NOMO-1 (cell line): ENCODE measurements around the gene TCF12.

Source experiments
- DNase-seq, 2 experiments: peaks; one replicate each; lab custom pipeline; 2025; ENCODE audit not compliant: unreplicated experiment in 2 of 2; lab: John Stamatoyannopoulos, UW

The TCF12 gene

DNA sequence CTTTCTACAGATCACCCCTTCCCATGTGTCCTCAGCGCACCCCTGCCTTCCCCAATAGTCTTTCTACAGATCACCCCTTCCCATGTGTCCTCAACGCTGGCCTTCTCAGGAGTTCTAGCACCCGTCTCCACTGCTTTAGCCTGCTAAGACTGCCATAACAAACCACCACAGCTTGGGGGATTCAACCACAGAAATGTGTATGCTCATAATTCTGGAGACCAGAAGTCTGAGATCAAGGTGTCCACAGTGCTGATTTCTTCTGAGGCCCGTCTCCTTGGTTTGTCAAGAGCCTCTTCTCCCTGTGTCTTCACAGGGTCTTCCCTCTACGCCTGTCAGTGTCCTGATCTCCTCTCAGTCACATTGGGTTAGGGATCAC is 389.7 kb downstream of the TCF12 start:
- DNase-seq = no peak

DNA sequence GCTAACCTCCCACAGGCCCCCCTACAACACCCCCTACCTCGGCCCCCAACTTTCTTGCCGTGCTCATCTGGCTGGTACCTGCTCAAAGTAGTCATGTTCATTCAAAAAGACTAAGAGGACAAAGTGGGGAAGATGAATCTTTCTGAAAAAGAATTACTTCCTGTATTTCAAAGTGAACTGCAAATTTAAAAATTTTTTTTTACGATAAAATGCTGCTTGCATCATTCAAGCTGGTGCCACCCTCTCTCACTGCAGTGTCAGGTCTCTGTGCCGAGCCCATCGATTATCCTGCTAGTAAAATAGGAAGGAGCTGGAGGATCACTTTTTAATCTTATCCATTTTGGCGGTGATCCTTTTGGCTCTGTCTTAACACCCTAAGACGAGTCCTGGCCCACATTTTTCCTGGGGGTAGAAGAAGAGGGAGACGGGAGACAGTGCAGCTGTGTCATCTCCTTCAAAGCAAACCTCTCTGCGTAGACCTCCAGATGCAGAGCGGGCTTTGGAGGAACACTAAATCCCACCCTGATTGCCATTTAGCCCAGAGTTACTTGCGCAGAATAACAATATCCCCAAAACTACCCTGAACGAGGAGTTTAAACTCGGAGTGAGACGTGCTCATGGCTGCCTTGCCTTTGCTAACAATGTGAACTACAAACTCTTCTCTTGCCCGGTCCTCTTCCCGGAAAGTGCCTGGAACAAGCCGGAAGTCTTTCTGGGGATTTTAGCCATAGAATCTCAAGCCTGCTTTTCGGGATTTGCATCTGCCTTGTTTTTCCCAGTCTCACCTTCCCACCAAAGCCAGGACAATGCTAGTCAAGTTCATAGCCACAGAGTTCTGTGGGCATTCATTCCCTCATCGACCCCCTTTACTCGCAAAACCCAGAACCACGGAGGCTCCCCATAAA is 391.7 kb downstream of the TCF12 start:
- peak in 1 of 2 experiments; percentile 30 for DNase-seq

DNA sequence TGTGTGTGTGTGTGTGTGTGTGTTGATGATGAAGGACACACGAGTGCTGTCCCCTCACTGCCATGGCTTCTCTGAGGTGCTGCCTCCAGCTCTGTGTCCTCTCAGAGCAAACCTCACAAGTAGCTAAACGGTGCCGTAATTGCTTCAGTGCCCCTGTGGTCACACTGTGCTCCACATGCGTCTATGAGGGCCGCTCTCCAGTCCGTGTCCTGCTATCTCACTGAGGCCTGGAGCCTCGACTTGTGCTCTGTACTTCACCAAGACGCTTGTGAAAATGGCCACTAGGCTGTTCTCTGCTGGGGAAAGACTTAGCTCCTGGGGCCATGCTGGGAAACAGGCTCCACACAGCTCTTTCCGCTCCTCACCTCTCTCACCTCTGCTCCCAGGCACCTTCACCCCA is 392.4 kb downstream of the TCF12 start:
- DNase-seq = no peak

DNA sequence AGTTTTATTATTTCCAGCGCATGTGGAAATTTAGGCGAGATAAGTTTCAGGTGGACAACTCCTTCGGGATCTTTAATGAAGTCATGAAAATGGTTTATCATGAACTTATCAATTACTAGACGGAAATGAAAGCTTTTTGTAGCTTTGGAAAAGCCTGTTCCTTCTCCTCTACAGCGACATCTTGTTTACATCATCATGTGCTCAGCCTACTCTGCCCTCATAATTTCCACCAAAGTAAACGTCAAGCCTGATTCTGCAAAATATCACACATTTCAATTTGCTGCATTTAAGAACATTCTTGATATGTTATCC is 393.5 kb downstream of the TCF12 start:
- no peak for DNase-seq

DNA sequence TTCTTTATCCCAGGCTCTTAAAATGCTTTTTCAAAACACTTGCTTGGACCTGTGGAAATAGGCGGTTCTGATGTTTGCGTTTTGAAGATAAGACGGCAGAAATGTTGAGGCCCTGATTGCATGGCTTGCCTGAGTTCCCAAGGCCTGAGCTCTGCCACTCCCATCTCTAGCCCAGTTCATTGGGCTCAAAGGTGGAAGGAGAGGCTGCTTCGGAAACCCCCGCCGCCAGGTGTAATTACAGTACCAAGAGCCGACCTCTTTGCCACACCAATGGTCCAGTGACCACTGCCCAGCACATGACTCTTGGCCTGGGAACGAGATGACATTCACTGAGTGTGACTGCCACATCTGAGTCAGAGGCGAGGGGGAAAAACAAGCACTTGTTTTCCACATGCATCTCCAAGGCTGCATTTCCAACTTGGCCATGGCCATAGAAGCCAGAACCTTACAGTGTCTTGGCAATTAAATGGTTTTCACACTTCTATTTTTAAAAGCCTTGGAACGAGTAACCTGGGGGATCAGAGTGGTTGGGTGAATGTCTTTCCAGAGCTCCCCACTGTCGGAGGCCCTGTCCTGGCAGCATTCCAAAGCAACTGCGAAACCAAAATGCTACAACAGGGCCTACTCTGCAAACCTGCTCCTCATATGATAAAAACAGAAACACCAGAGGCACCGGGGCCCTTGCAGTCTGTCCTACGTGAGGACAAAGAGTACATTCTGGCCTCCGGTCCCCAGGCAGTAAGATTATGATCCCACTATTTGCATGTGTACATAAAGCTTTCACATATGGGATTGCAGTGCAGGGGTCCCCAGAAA is 394.1 kb downstream of the TCF12 start:
- no peak for DNase-seq

DNA sequence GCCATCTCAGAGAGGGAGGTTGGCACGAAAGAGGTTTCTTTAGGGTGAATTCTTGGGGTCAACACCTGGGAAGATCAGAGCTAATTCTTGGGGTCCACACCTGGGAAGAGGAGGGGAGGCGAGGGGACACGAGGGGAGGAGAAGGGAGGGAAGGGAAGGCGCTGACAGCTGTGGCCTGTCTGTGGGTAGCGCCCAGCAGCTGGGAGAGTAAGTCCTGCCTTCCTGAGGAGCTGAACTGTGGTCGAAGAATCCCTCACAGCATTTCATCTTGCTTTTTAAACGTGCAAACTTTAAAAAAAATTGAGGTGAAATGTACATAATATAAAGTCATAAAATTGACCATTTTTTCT is 394.7 kb downstream of the TCF12 start:
- no peak for DNase-seq

DNA sequence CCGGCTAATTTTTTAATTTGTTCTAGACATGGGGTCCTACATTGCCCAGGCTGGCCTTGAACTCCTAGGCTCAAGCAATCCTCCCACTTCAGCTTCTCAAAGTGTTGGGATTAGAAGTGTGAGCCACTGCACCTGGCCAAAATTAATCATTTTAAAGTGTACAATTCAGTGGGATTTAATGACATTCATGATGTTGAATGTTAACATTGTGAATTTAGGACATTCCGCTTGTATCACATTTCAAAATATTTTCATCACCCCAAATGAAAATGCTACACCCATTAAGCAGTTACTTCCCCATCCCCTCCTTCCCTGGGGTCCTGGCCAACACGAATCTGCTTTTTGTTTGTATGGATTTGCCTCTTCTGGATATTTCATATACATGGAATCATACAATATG is 395.8 kb downstream of the TCF12 start:
- no peak for DNase-seq

DNA sequence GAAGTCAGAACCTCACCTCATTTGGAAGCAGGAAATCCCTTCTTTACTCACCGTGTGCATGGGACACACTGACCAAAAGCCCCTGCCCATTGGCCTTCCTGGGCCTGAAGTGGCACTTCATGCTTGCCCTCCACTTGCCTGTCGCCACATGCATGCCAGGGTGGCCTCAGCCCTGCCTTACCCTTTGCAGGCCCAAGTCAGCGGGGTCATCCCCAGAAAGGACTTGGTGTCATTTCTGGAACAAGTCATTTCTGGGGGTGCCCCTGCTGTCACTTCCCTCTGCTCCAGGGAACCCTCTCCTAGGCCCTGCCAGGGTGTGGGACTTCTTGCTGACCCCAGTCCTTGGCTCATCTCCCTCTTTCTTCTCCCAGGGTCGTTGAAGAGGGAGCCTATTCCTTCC is 398.0 kb downstream of the TCF12 start:
- DNase-seq = no peak

DNA sequence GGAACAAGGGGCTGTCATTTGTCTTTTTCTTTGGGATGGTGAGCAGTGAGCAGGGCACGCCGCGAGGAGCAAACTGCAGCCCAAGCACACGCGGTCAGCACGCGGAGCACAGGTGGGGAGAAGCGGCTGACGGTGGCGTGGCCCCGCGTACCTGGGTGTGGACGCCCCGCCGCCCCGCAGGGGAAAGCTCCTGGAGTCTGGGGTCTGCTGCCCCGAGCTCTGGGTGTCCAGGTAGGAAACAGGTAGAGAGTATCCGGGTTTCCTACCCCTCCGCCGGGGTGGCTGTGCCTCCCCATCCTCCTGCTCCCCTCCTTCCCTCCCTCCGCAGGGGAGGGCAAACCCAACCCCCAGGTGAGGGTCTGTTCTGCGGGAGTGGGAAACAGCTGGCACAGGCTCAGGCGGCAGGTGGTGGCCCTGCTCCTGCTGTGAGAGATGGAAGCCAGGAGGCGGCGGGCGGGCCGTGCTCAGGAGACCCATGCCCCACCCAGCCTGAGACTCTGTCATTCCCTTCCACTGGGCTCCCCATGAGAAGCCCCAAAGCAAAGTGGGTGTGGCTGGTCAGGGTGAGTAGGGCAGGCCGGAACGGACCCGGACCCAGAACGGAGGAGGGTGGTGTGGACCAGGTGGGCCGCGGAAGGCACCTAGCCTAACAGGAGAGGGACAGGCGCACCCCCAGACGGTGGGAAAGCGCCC is 400.9 kb downstream of the TCF12 start:
- no peak for DNase-seq

DNA sequence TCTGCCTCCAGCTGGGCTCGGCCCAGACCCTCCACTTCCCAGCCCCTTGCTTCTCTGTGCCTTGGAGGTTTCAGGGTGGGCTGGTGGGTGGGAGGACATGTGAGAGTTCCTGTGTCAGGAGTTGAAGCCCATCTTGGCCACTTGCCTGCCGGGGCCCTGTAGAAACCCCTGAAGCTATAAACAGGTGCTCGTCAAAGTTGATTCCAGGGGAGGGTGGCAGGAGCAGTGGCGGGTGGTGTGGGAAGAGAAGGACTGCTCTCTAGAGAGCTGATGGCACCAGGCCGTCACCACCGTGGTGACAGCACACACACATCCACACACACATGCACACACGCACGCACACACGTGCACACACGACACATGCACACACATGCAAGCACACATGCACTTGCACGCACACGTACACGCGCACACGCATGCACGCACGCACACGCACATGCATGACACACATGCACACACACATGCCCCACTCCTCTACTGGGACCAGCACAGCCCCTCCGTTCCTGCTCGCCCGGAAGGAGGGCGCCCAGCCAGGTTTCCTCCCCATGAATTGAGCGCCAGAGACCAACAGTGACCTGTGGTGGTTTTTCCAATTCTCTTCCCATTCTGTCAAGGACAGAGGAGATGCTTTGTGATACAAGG is 401.6 kb downstream of the TCF12 start:
- no peak for DNase-seq

DNA sequence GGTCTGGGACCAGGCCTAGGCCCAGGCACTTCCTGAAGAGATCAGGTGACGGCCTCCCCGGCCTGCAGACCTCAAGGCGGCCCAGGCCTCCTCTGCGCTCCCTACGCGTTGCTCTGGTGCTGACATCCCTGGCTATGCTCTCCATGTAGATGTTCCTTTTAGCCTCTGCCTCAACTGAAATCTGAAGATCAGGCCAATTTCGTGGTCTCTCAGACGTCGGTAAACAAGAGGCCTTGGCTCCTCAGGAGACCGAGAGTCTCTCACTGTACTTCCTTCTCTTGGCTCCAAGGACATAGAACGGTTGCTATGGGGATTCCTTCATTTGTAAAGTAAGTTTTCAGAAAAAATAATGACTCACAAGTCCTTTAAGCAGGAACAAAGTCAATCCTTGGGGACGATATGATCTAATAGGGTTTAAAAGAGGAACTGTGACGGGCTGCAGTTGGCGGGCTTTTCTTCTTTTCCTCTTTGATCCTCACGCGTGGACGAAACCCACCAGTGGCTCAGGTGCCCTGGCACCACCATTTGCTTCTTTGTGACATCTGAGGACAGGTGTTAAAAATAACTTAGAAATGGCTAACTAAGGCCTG is 402.3 kb downstream of the TCF12 start:
- DNase-seq = no peak

DNA sequence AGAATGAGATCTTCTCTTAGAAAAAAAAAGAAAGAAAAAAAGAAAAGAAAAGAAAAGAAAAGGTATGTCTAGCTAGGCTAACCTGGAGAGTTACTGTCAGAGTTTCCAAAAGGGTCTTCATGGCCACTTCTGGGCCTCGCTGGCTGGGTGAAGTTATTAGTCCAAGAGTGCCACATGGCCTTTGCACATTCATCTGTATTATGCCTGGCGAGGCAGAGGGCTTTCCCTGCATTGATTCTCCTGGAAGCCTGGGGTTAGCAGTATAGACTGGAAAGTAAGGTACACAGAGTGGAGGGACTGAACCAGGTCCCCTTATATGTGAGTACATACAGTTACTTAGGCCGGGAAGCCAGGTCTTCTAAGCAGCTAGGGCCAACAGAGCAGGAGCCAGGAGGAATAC is 403.0 kb downstream of the TCF12 start:
- no peak for DNase-seq

DNA sequence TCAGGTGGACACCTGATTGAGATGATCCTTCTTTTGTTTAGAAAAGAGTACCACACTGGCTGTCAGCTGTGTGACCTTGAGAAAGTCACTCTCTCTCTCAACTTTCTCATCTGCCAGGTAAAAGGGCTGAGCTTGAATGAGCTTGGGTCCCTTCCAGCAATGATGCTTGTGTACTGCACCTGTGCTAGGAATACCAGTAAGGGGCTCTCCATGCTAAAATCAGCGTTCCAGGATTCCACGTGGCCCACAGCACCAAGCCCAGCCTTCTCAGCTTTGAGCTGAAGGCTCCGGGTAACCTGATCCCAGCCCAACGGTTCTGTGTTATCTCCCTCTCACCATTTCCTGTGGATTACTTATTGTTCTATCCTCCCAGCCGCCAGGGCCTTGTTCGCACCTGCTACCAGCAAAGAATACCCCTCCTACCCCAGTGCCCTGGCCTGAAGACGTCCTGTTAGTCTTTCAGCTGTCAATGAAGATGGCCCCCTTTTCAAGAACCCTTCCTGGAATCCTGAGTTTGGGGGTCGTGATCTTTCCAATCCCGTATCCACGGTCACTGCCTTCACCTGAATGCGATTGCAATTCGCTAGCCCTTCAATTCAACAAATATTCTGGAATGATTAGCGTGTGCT is 403.6 kb downstream of the TCF12 start:
- DNase-seq = no peak

DNA sequence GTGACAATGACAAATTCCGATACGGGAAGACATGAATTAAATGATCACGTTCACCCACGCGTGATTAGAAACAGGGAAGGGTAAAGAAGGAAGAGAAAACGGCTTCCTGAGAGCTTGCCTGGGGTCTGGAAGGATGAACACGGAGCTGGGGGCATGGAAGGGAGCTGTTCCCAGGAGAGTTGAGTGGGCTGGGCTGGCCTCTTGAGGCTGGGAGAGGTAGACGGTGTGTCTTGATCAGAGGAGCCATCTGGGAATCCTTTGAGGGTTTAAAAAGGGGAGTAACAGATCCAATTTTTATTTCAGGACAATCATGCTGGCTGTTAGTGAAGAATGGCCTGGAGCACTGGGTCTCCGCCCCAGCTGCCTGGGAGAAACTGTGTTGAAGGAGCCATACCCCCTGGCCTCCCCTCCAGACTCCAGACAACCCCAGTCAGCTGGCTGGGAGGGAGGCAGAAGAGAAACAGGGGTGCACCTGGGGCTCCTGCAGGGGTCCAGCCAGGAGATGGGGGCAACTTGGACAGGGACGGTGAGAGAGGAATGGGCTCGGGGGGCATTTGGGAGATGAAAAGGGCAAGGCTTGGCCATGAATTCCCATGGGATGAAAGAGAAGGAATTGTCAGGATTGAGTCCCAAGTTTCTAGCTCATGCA is 404.3 kb downstream of the TCF12 start:
- no peak for DNase-seq

DNA sequence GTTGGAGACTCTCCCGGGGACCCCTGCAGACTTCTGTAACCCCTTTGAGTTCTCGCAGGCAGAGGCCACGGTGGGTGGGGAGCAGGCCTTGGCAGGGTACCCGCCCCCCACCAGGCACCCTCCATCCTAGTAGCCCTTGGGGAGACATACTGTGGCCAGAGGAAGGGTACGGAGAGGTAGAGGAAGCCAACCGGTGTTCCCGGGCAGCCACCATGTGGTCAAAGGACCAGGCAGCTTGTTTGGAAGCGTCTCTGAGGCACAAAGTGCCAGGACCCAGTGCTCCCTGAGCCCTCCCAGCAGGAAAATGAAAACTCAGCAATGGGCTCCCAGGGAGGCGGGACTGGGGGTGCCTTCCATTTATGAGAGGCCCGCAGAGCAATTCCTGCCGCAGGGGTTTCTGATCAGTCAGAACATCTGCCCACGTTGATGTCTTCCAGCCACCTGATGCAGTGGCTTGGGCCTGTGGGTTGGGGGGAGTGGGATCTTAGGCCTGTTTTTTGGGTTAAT is 404.9 kb downstream of the TCF12 start:
- no peak for DNase-seq

DNA sequence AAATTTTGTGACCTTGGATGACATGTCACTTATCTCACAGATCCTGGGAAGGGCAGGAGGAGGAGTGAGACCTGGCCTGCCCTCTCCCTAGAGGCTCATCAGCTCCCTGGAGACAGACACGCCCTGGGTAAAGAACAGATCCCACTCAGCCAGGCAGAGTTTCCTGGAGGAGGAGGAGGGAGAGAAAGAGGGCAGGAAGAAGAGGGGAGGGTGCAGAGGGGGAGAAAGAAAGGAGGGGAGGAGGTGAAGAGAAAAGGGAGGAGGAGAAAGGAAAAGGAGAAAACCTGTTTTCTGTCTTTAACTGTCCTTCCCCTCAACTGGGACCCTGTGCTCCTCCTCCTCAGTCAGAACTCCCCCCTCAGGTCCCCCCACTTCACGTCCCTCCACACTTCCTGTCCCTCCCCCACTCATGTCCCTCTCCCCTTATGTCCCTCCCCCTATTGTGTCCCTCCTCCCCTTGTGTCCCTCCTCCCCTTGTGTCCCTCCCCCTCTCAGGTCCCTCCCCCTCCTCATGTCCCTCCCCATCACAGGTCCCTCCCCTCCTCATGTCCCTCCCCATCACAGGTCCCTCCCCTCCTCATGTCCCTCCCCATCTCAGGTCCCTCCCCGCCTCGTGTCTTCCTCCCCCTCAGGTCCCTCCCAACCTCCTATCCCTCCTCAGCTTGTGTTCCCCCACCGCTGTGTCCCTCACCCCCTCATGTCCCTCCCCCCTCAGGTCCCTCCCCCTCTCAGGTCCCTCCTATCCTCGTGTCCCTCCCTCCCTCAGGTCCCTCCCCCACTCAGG is 405.6 kb downstream of the TCF12 start:
- no peak for DNase-seq

DNA sequence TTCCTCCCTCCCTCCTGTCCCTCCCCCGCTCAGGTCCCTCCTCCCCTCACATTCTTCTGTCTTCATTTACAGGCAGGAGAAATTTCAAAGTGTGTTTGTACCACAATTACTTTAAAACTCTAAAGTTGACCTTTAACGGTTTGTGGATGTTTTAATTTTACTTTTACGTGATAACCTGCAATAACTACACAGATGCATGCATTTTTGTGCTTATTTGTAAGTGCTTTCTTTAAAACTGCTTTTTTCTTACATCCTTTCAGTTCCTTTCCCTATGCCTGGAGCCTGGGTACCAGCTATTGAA is 406.1 kb downstream of the TCF12 start:
- DNase-seq = no peak

DNA sequence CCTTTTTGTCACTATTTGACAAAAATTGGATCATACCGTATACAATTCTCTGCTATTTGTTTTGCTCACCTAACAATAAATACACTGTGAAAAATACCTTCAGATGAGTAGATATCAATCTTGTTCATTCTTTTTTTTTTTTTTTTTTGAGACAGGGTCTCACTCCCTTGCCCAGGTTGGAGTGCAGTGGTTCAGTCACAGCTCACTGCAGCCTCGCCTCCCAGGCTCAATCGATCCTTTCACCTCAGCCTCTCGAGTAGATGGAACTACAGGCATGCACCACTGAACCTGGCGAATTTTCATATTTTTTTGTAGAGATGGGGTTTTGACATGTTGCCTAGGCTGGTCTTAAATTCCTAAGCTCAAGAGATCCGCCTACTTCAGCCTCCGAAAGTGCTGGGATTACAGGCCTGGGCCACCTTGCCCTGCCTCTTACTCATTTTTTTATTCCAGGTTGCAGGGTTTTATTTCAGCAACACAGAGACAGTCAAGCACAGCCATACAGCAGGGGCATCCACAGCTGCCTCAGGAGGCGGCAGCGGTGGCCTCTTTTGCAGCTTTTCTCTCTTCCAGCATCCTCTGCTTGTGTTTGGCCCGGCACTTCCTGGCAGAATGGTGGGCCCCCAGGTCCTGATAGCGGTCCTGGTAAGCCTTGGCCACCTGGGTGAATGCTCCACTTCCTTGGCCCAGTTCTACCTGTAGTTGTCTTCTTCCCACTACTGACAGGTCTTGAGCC is 406.7 kb downstream of the TCF12 start:
- DNase-seq = no peak
